B cell (primary cell): ENCODE measurements around the gene SLC35E2B.

Experiments
- EZH2 ChIP-seq: IDR thresholded peaks from 2 replicates; pipeline ENCODE4 v1.6.1; 2012; ENCODE audit warnings: borderline replicate concordance, low read depth, mild to moderate bottlenecking, moderate library complexity, low read length; ENCODE audit not compliant: insufficient read depth, poor library complexity, severe bottlenecking
- TF ChIP-seq, protein P1 (sequence below): fragments of 200-600 bp; IDR thresholded peaks from one replicate; pipeline ENCODE4 v1.8.0; 2022; ENCODE audit warnings: antibody characterized with exemption, mild to moderate bottlenecking

GRCh38 chr1:1623181-1623630 lies 69.4 kb downstream of the SLC35E2B start:
- TF ChIP-seq, protein P1, sequence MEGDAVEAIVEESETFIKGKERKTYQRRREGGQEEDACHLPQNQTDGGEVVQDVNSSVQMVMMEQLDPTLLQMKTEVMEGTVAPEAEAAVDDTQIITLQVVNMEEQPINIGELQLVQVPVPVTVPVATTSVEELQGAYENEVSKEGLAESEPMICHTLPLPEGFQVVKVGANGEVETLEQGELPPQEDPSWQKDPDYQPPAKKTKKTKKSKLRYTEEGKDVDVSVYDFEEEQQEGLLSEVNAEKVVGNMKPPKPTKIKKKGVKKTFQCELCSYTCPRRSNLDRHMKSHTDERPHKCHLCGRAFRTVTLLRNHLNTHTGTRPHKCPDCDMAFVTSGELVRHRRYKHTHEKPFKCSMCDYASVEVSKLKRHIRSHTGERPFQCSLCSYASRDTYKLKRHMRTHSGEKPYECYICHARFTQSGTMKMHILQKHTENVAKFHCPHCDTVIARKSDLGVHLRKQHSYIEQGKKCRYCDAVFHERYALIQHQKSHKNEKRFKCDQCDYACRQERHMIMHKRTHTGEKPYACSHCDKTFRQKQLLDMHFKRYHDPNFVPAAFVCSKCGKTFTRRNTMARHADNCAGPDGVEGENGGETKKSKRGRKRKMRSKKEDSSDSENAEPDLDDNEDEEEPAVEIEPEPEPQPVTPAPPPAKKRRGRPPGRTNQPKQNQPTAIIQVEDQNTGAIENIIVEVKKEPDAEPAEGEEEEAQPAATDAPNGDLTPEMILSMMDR: no peak
- no peak for TF ChIP-seq EZH2
